Endothelial cell of umbilical vein (primary cell): ENCODE results near the gene CCL21. TPM values are rescaled to one million over a fixed set of nuclear protein-coding genes. Genes with fewer than 3 reads are reported as not detected.

Experiments
- BruUV-seq: library from RNA; stranded (reverse); fragments of 400-500 nt; replicated peaks from 2 replicates; lab custom pipeline; 2021; lab: Mats Ljungman, UMichigan
- CTCF ChIA-PET: fragments of 300-600, 350-600 bp; sonication (Branson Sonifier 250); formaldehyde crosslinking; loops from one replicate; lab custom pipeline; 2021; ENCODE audit warnings: antibody characterized with exemption, inconsistent platforms; lab: Charles Lee
- POLR2A ChIA-PET: fragments of 300-600, 350-600 bp; sonication (Branson Sonifier 250); formaldehyde crosslinking; loops from one replicate; lab custom pipeline; 2021; ENCODE audit warnings: antibody characterized with exemption, inconsistent platforms; lab: Charles Lee
- DNase-seq: peaks from one replicate; pipeline ENCODE4 v3.0.0-alpha.2; 2011; ENCODE audit warnings: low read depth, low spot score
- FAIRE-seq: peaks from 2 replicates; lab custom pipeline; 2011; peaks lifted over from hg19 to GRCh38; lab: Jason Lieb, UNC
- H2AFZ ChIP-seq: 2 replicates; pipeline ENCODE4 v1.6.0; 2012; ENCODE audit warnings: low read depth, low read length, control low read depth, inconsistent platforms
- H3K27ac ChIP-seq: 2 replicates; pipeline ENCODE4 v1.5.1; 2011; ENCODE audit warnings: low read depth, mild to moderate bottlenecking, control low read depth, low read length, moderate library complexity; ENCODE audit not compliant: insufficient read depth
- H3K27me3 ChIP-seq, 2 experiments: 2 replicates each; pipeline versions ENCODE4 v1.6.0 to v1.6.1; 2011; ENCODE audit warnings: low read length in 2 of 2, mixed read lengths in 1 of 2; ENCODE audit not compliant: control insufficient read depth in 2 of 2, insufficient read depth in 2 of 2
- H3K36me3 ChIP-seq, 2 experiments: 2 replicates in 1 of 2; 3 replicates in 1 of 2; pipeline ENCODE4 v1.5.1; 2011; ENCODE audit warnings: low read length in 2 of 2, mild to moderate bottlenecking in 1 of 2, moderate library complexity in 1 of 2; ENCODE audit not compliant: control insufficient read depth in 2 of 2, insufficient read depth in 2 of 2; ENCODE audit errors: extremely low read depth in 1 of 2
- H3K4me1 ChIP-seq: 3 replicates; pipeline ENCODE4 v1.5.1; 2011; ENCODE audit warnings: mild to moderate bottlenecking, low read length; ENCODE audit not compliant: control insufficient read depth, insufficient read depth; ENCODE audit errors: extremely low read depth
- H3K4me2 ChIP-seq: 2 replicates; pipeline ENCODE4 v1.6.1; 2011; ENCODE audit warnings: low read length, control low read depth, mixed read lengths; ENCODE audit not compliant: insufficient read depth
- H3K4me3 ChIP-seq, 3 experiments: fragments of 200-600 bp in 1 of 3; sonication (generic), shearing (Covaris generic) in 1 of 3; replicated peaks in 1 of 3; 2 replicates each; pipeline ENCODE4 v1.5.1; 2011 to 2016; ENCODE audit warnings: control low read depth in 3 of 3, low read length in 3 of 3, mild to moderate bottlenecking in 2 of 3, inconsistent platforms in 1 of 3, low read depth in 1 of 3, moderate library complexity in 1 of 3; ENCODE audit not compliant: insufficient read depth in 1 of 3
- H3K79me2 ChIP-seq: 2 replicates; pipeline ENCODE4 v1.6.0; 2012; ENCODE audit warnings: low read length, inconsistent platforms; ENCODE audit not compliant: control insufficient read depth, insufficient read depth
- H3K9ac ChIP-seq: replicated peaks from 2 replicates; pipeline ENCODE3; 2011; ENCODE audit warnings: low read length, control low read depth; ENCODE audit not compliant: insufficient read depth; ENCODE audit errors: extremely low read depth
- H3K9me1 ChIP-seq: replicated peaks from 3 replicates; pipeline ENCODE4 v1.6.0; 2011; ENCODE audit warnings: mild to moderate bottlenecking, low read length; ENCODE audit not compliant: control insufficient read depth, insufficient read depth; ENCODE audit errors: extremely low read depth
- H3K9me3 ChIP-seq: replicated peaks from 2 replicates; pipeline ENCODE4 v1.5.1; 2012; ENCODE audit warnings: low read length, inconsistent platforms; ENCODE audit not compliant: control insufficient read depth, insufficient read depth
- H4K20me1 ChIP-seq: replicated peaks from 2 replicates; pipeline ENCODE3; 2011; ENCODE audit warnings: mild to moderate bottlenecking, low read length; ENCODE audit not compliant: control insufficient read depth, insufficient read depth; ENCODE audit errors: extremely low read depth
- EZH2 ChIP-seq: IDR thresholded peaks from 2 replicates; pipeline ENCODE4 v1.6.1; 2012; ENCODE audit warnings: borderline replicate concordance, low read depth, mild to moderate bottlenecking, moderate library complexity, low read length, inconsistent platforms; ENCODE audit not compliant: severe bottlenecking
- FOS ChIP-seq: IDR thresholded peaks from 2 replicates; pipeline ENCODE4 v1.6.1; 2011; ENCODE audit warnings: mild to moderate bottlenecking, low read length, moderate library complexity, borderline replicate concordance; ENCODE audit not compliant: insufficient read depth
- GATA2 ChIP-seq: IDR thresholded peaks from 2 replicates; pipeline ENCODE4 v1.7.0; 2011; ENCODE audit warnings: low read depth, mild to moderate bottlenecking, moderate library complexity, mixed read lengths, low read length; ENCODE audit not compliant: insufficient read length, insufficient read depth
- JUN ChIP-seq: IDR thresholded peaks from 2 replicates; pipeline ENCODE4 v1.6.1; 2011; ENCODE audit warnings: borderline replicate concordance, low read depth; ENCODE audit not compliant: insufficient read length, insufficient read depth
- MYC ChIP-seq: IDR thresholded peaks from one replicate; pipeline ENCODE4 v1.6.1; 2011; ENCODE audit warnings: mild to moderate bottlenecking, low read depth, low read length
- POLR2A ChIP-seq: IDR thresholded peaks from 2 replicates; pipeline ENCODE4 v1.6.1; 2012; ENCODE audit warnings: low read depth, mild to moderate bottlenecking, control low read depth, low read length
- POLR2AphosphoS5 ChIP-seq: IDR thresholded peaks from 2 replicates; pipeline ENCODE4 v1.6.1; 2012; ENCODE audit warnings: low read depth, mild to moderate bottlenecking, control low read depth, low read length, moderate library complexity; ENCODE audit not compliant: insufficient read depth
- dilution Hi-C: fragments of 300-500 bp; cut with MboI; formaldehyde crosslinking; loops from one replicate; pipeline ENCODE4 v1.15.0; 2019; ENCODE audit warnings: low sequenced_read_pairs; ENCODE audit not compliant: extremely low pct_ligation_motif_present
- intact Hi-C: fragments of 100-400 bp; cut with micrococcal nuclease; formaldehyde crosslinking; loops from one replicate; pipeline ENCODE4 v1.10.0; 2022
- polyA plus RNA-seq, 4 experiments: library from polyadenylated mRNA; depleted of rRNA in 3 of 4; stranded (reverse) in 3 of 4; unstranded in 1 of 4; fragments of >200 nt; gene quantifications; 2 replicates each; pipeline versions ENCODE4 v1.2.1 to v1.2.3, GENCODE V29; 2011 to 2012; ENCODE audit warnings: missing spikeins in 1 of 4
- total RNA-seq: library from RNA; stranded (reverse); gene quantifications from 2 replicates; pipeline ENCODE4 v1.2.3, GENCODE V29; 2021
- TF ChIP-seq, protein P1 (sequence below), 2 donors: IDR thresholded peaks; 1 replicate in 1 of 2; 2 replicates in 1 of 2; pipeline ENCODE4 v1.5.1; 2011; ENCODE audit warnings: low read length in 2 of 2, mild to moderate bottlenecking in 2 of 2, moderate library complexity in 2 of 2, control low read depth in 1 of 2, inconsistent platforms in 1 of 2, low read depth in 1 of 2; ENCODE audit not compliant: insufficient read depth in 1 of 2; ENCODE audit errors: extremely low read depth in 1 of 2
- TF ChIP-seq, protein P2 (sequence below): IDR thresholded peaks from 2 replicates; pipeline ENCODE4 v1.6.1; 2011; ENCODE audit not compliant: insufficient read depth, insufficient read length

CCL21 gene
- total and polyA plus RNA-seq, 2 donors (not counting 3 experiments of a cell fraction or from before 2014, with no cell fraction given): 0.17 TPM; not detected in 1

DNA sequence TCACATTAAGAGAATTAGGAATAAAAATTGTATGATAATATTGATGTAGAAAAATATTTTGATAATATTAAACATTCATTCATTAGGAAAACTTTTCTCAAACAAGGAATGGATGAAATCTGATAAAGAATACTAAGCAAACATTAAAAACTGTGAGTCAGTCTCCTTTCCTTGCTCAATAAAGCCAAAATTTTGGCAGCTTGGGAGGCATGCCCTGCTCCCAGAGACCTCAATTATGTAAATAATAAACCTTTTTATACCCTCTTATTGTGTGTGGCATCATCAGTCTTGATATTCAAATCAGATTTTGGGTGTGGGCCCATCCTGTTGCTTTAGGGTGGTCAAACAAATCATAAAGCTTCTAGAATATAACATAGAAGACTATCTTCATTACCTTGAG is 36.6 kb upstream of the CCL21 start:
- Histone ChIP-seq H3K9me1 (no peaks in the 10 kb centered on the region), H3K4me2 (no peak overlapping the region), H3K36me3 (no peaks in the 10 kb centered on the region), H3K79me2 (no peaks in the 10 kb centered on the region), H3K9me3 (no peaks in the 10 kb centered on the region), H3K27ac (no peak overlapping the region), H3K27me3 (peaks cover 11 to 15% of the 10 kb centered on the region in 2 experiments), H3K9ac (no peak overlapping the region), H2AFZ (no peak overlapping the region), H4K20me1 (no peaks in the 10 kb centered on the region), H3K4me1 (no peaks in the 10 kb centered on the region), H3K4me3 (no peak overlapping the region)
- ChIA-PET POLR2A (no interaction called here), CTCF (interaction anchor here (0.7 to 3.9 kb wide), 2 partner anchors 13 to 45 kb away, joined by 3 to 19 read pairs; no protein-coding TSS in a partner anchor)
- dilution Hi-C loops: no loop called here
- TF ChIP-seq, protein P1, sequence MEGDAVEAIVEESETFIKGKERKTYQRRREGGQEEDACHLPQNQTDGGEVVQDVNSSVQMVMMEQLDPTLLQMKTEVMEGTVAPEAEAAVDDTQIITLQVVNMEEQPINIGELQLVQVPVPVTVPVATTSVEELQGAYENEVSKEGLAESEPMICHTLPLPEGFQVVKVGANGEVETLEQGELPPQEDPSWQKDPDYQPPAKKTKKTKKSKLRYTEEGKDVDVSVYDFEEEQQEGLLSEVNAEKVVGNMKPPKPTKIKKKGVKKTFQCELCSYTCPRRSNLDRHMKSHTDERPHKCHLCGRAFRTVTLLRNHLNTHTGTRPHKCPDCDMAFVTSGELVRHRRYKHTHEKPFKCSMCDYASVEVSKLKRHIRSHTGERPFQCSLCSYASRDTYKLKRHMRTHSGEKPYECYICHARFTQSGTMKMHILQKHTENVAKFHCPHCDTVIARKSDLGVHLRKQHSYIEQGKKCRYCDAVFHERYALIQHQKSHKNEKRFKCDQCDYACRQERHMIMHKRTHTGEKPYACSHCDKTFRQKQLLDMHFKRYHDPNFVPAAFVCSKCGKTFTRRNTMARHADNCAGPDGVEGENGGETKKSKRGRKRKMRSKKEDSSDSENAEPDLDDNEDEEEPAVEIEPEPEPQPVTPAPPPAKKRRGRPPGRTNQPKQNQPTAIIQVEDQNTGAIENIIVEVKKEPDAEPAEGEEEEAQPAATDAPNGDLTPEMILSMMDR (IDR thresholded peaks at IDR 0.05; ENCODE audit: extremely low read depth in 1 of 2, insufficient read depth in 1 of 2, low read depth in 1 of 2, low read length in 2 of 2): no peak
- TF ChIP-seq, protein P2, sequence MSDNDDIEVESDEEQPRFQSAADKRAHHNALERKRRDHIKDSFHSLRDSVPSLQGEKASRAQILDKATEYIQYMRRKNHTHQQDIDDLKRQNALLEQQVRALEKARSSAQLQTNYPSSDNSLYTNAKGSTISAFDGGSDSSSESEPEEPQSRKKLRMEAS: no peak
- TF ChIP-seq MYC: no peak
- TF ChIP-seq GATA2: no peak
- TF ChIP-seq POLR2AphosphoS5: no peak
- TF ChIP-seq POLR2A: no peak
- no peak for TF ChIP-seq JUN
- no peak for TF ChIP-seq EZH2
- no peak for TF ChIP-seq FOS
- intact Hi-C loops: no loop called here
- no peak for FAIRE-seq
- BruUV-seq: no TSS peak
- no peak for DNase-seq
